NCI-H82 treated with DMSO at 0.1 percent for 48 hours (cell line): ENCODE measurements around the gene FAM118B.
"Not testable (repeated sequence)": the region's sequence is repeated elsewhere in the genome, so short reads cannot be mapped to it uniquely, and the experiment has no call there.

ENCODE experiments used
- DNase-seq: peaks from one replicate; lab custom pipeline; 2025; ENCODE audit not compliant: unreplicated experiment; lab: John Stamatoyannopoulos, UW

The FAM118B gene

GRCh38 chr11:126308771-126309170 lies 97.2 kb downstream of the FAM118B start:
- DNase-seq, result not testable (repeated sequence)

- DNase-seq, result peak; percentile 4
Observed at GRCh38 chr11:126310200-126310991, 98.8 kb downstream of the FAM118B start.

- DNase-seq, result no peak
Observed at GRCh38 chr11:126310992-126311310, 99.4 kb downstream of the FAM118B start.

- no peak for DNase-seq
Observed at GRCh38 chr11:126311401-126312291, 100.1 kb downstream of the FAM118B start.
